GM21737 (cell line): ENCODE measurements around the gene DPEP2NB.
"Not testable (repeated sequence)": the region's sequence is repeated elsewhere in the genome, so short reads cannot be mapped to it uniquely, and the experiment has no call there.

Source experiments
- ATAC-seq: cut with Tn5 transposase; IDR thresholded peaks from one replicate; pipeline ENCODE4 v1.9.1; 2021; ENCODE audit warnings: mild to moderate bottlenecking, moderate library complexity; ENCODE audit not compliant: unreplicated experiment

Gene DPEP2NB

DNA sequence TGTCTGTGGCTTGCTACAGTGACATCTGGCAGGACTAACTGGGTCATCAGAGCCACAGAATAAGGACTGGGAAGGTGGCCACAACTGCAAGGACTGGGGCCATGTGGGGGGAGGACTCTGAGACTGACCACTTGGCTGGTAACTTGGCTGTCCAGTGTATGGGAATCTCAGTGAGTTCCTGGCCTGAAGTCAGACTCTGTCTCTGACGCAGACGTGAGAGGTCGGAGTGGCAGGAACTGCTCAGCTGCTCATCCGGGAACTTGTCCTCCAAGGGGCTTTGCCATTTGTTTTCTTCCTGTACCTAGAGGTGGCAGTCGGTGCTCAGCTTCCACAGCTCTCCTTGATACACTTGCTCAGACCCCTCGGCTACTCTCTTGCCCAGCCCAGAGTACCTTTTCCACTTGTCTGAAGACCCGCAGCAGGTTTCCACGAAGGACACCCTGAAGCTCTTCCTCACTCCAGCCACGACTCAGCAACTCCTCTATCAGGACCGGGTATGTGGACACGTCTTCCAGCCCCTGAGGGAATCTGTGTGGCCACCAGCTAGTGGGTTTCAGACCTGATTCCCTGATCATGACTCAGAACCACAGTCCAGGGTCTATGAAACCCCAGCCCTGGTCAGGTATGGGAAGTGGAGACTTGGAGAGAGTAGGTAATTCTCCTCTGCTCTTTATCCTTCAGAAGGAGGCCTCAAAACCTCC is 28.1 kb downstream of the DPEP2NB start:
- ATAC-seq, result no peak

GRCh38 chr16:67986949-67987348 is 28.8 kb downstream of the DPEP2NB start:
- no peak for ATAC-seq

DNA sequence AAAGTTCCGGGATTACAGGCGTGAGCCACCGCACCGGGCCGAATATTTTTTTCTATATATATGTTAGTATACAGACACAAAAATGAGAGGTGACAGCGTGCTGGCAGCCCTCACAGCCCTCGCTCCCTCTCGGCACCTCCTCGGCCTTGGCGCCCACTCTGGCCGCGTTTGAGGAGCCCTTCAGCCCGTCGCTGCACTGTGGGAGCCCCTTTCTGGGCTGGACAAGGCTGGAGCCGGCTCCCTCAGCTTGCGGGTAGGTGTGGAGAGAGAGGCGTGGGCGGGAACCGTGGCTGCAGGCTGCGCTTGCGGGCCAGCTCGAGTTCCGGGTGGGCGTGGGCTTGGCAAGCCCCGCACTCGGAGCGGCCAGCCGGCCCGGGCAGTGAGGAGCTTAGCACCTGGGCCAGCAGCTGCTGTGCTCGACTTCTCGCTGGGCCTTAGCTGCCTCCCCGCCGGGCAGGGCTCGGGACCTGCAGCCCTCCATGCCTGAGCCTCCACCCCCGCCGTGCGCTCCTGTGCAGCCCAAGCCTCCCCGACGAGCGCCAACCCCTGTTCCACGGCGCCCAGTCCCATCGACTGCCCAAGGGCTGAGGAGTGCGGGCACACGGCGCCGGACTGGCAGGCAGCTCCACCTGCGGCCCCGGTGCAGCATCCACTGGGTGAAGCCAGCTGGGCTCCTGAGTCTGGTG is 33.6 kb downstream of the DPEP2NB start:
- ATAC-seq, result no peak

- ATAC-seq, result no peak
These were observed 35.6 kb downstream of the DPEP2NB start, which contains the start of gene DPEP3 for GRCh38 chr16:67979955-67980678. DPEP3 (minus strand) TSS chr16:67980499; CDS start chr16:67980380, 119 bp downstream.

DNA sequence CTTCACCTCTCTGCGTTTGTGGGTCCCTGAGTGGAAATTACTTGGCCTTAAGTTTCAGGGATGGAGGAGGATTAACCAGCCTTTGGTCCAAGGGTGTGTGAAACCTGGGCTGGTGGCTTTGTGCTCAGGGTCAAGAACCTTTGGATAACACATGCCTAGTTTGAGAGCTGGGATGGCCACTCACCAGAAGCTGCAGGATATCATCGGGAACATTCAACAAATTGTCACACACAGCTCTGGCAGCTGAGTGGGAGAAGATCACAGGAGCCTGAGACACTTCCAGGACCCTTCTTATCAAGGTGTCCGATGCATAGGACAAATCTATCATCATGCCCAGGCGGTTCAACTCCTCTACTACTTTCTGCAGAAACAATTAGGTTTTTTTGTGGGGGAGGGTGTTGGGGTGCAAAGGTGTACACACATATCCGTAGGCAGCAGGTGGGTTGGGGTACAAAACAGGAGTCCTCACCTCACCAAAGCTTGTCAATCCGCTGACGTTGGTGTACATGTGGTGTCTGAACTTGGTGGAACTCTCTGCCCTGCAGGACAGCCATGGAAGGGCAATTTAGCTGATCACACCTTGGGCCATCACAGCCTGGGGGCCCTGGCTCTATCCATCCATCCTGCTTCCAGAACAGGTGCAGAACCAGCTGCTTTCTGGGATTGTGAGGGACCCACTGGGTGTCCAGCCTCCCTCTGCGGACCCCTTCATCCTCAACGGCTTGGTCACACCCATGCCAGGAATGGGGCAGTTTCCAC is 38.1 kb downstream of the DPEP2NB start:
- no peak for ATAC-seq

- ATAC-seq, result no peak
These were observed 38.7 kb downstream of the DPEP2NB start for GRCh38 chr16:67977005-67977404.

DNA sequence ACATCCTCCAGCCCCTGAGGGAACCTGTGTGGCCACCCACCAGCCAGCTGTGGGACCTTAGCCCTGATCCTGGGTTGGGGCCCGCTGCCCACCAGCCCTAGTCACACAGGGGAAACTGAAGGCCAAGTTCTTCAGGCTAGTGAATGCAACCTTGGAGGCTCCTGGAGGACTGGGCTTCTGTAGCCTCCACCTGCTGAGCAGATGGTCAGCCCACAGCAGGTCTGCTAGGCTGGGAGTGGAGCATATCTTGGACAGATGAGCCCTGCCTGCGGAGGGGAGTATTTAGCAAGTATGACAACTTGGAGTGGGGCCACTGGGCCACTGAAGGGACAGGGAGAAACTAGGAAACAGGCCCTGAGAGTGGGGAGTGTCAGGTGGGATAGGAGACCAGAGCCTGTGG is 39.5 kb downstream of the DPEP2NB start:
- ATAC-seq, result no peak

- ATAC-seq, result no peak
These were observed 40.2 kb downstream of the DPEP2NB start for GRCh38 chr16:67975321-67976105.

- ATAC-seq, result not testable (repeated sequence)
These were observed 43.4 kb downstream of the DPEP2NB start for GRCh38 chr16:67972285-67972684.

DNA sequence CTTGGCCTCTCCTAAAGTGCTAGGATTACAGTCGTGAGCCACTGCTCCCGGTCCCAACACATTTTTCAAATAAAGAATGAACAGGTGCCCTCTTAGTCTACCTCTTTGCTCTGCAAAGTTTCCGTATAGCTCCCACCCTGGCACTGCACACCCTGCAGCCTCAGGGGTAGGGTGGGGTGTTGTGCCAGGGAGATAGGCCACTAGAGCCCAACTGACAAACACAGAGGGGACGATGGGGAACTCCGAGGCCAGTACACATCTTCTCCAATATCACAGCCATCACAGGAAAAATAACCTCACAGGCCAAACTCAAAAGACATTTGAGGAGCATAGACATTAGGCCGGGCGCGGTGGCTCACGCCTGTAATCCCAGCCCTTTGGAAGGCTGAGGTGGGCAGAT is 44.6 kb downstream of the DPEP2NB start:
- no peak for ATAC-seq

- no peak for ATAC-seq
These were observed 46.3 kb downstream of the DPEP2NB start for GRCh38 chr16:67969254-67970039.

DNA sequence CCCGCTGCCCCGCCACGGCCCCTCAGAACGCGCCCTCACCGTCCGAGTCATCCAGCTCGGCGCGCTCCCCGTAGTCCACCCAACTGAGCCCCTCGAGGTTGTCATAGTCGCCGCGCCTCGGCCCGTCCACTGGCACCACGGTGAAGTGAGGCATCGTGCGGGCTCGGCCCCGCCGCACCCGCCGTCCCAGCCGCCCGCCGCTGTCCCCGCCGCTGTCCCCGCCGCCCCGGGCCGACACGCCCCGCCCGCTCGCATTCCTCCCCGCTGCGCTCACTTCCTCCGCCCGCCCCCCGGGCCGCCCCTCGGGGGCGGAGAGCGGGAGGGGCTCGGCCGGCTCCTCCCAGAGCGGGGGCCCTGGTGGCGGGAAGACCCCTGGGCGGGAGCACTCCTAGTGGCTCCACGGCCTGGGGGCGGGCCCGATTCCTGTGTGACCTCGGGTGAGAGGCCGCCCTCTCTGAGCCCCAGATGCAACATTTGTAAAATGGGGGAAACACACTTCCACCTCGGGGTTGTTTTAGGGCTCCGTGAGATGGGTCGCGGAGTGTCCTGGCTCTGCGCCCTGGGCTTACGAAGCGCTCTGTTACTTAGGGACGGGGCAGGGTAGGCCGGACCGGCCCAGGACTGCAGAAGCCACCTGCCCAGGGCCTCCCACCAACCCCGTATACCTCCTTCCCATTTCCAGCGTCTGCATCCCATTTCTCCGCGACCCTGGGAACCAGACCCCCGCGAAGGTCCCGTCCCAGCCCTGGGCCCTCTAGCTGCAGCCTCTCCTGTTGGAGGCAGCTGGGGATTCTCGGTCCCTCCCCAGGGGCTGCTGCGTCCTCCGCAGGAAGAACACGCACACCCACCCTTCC is 47.1 kb downstream of the DPEP2NB start, which contains the start of gene SLC12A4:
SLC12A4 (minus strand) TSS at position 238 of the 854 bp plus-strand sequence; CDS start at position 154, 84 bp downstream.
- ATAC-seq, result peak; percentile 81

DNA sequence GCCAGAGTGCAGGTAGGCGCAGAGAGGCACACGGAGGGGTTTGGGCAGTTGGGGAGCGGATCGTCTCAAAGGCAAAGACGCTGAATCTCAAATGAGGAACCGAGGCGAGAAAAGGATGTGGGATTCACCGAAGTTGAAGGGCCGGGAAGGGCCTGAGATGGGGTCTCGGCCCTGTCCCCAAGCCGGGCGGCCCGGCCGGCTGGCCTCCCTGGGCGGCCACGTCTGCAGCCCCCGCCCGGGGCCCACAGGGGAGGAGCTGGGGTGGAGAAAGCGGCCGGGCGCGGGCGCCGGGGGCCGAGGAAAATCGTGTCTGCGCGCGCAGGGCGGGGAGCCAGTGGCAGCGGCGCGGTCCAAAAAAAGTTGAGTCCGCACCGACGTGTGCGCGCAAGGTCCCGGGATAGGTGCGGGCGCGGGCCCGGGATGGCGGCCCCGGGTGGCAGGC is 47.7 kb downstream of the DPEP2NB start:
- no peak for ATAC-seq

GRCh38 chr16:67967183-67967957 is 48.3 kb downstream of the DPEP2NB start:
- ATAC-seq, result peak; percentile 10

- no peak for ATAC-seq
These were observed 49.0 kb downstream of the DPEP2NB start for GRCh38 chr16:67966549-67967182.

GRCh38 chr16:67965668-67966548 is 49.8 kb downstream of the DPEP2NB start:
- ATAC-seq, result no peak
